ENCODE data around the gene SNRPB. TPM values are rescaled to one million over a fixed set of nuclear protein-coding genes. Genes with fewer than 3 reads are reported as not detected.

SNRPB gene
- total RNA-seq (100 to 1,000 TPM; 102 to 189 (median 125) TPM), polyA plus RNA-seq (100 to 1,000 TPM; 204 to 262 (median 237) TPM)
- long read RNA-seq, donor 1, transcript SNRPB-202 (7 exons, 1,008 nt) = minor isoform, 21 of 158 reads
- long read RNA-seq, donor 1, transcript SNRPB-201 (7 exons, 1,154 nt) = major isoform, 61 of 158 reads
- long read RNA-seq, donor 1, partial matches to known transcripts = 76 of 158 reads
- long read RNA-seq, donor 1, other reads (novel, unspliced or antisense) = 0 of 158 reads
- long read RNA-seq, donor 2, transcript SNRPB-202 (7 exons, 1,008 nt) = minor isoform, 35 of 163 reads
- long read RNA-seq, donor 2, transcript SNRPB-201 (7 exons, 1,154 nt) = major isoform, 46 of 163 reads
- long read RNA-seq, donor 2, partial matches to known transcripts = 75 of 163 reads
- long read RNA-seq, donor 2, other reads (novel, unspliced or antisense) = 6 of 163 reads

GRCh38 chr20:2470423-2471193, at the start of gene SNRPB:
Gene SNRPB (minus strand): TSS chr20:2470789. CDS start chr20:2470690, 99 bp downstream.
- WGBS, 5 donors = 1% methylated on average over 48 to 53 of the region's 53 CpGs
- H3K9me3 ChIP-seq = no peaks in the 10 kb centered on the region
- intact Hi-C loops (cut with DNase I; ENCODE audit: low total_unique reads) = no loop called here
- H3K4me3 ChIP-seq = peak within 1 kb of the TSS; percentile 63 to 92 (median 80)
- no peaks in the 10 kb centered on the region for H3K27me3 ChIP-seq (replicated peaks in 1 of 7)
- H3K36me3 ChIP-seq = peaks cover 0 to 34% (median 25%) of the 10 kb centered on the region in 6 donors
- peak; percentile 99 for DNase-seq
- peak within 1 kb of the TSS; percentile 87 to 97 (median 95) for H3K27ac ChIP-seq
- TF ChIP-seq POLR2AphosphoS5 (IDR thresholded peaks at IDR 0.05) (peak; percentile 94 to 96 (median 96)), CTCF (IDR thresholded peaks at IDR 0.05 in 8 of 11, conservative IDR thresholded peaks at IDR 0.05 in 3 of 11) (peak in 2 of 11 experiments; percentile 22 to 36), POLR2A (IDR thresholded peaks at IDR 0.05) (peak; percentile 38 to 81 (median 79))
- H3K4me1 ChIP-seq = peaks cover 9 to 47% (median 35%) of the 10 kb centered on the region in 6 donors

DNA sequence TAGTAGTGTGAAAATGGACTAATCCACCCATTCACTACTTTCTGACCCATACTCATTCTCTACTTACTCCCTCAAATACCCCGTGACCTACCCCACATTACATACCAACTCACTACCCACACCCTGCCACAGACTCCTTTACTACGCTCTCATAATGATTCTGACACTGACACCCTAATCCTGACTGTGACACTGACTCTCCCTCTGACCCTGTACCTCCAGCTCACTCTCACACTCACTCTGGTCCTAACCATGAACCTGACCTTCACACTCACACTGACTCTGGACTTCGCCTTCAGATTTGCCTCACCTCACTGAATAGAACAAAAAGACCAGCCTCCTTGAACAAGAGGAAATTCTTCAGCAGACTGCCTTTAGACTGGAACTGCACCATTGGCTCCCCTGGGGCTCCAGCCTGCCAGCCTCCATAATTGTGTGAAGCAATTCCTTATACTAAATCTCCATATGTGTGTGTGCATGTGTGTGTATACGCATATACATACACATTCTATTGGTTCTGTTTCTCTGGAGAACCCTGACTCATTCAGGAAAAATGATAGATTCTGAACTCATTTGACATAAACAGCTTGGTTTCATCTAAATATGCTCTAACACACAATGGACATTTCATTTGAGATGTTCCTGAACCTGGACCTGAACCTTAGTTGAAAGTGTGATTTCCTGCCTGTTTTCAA, 48.7 kb upstream of the SNRPB start:
- Histone ChIP-seq H3K4me3 (no peak overlapping the region), H3K4me1 (peaks cover 0 to 25% (median 11%) of the 10 kb centered on the region in 6 donors), H3K27ac (no peak overlapping the region), H3K9me3 (no peaks in the 10 kb centered on the region), H3K27me3 (replicated peaks in 1 of 7) (no peaks in the 10 kb centered on the region), H3K36me3 (no peaks in the 10 kb centered on the region)
- no peak for DNase-seq
- intact Hi-C loops (cut with DNase I; ENCODE audit: low total_unique reads) = no loop called here
- no peak for TF ChIP-seq POLR2AphosphoS5 (IDR thresholded peaks at IDR 0.05)
- no peak for TF ChIP-seq POLR2A (IDR thresholded peaks at IDR 0.05)
- TF ChIP-seq CTCF (IDR thresholded peaks at IDR 0.05 in 8 of 11, conservative IDR thresholded peaks at IDR 0.05 in 3 of 11) = no peak
- WGBS, 5 donors = 91 to 94% (median 91%) methylated on average over 4 of the region's 4 CpGs

GRCh38 chr20:2518558-2518957, 48.0 kb upstream of the SNRPB start:
- no peaks in the 10 kb centered on the region for H3K36me3 ChIP-seq
- no peak overlapping the region for H3K4me3 ChIP-seq
- TF ChIP-seq POLR2A (IDR thresholded peaks at IDR 0.05) = no peak
- TF ChIP-seq POLR2AphosphoS5 (IDR thresholded peaks at IDR 0.05) = no peak
- no peak for TF ChIP-seq CTCF (IDR thresholded peaks at IDR 0.05 in 8 of 11, conservative IDR thresholded peaks at IDR 0.05 in 3 of 11)
- H3K27me3 ChIP-seq (replicated peaks in 1 of 7) = no peaks in the 10 kb centered on the region
- whole genome bisulfite sequencing, 5 donors = 81 to 91% (median 83%) methylated on average over 4 of the region's 4 CpGs
- intact Hi-C loops (cut with DNase I; ENCODE audit: low total_unique reads) = no loop called here
- H3K4me1 ChIP-seq = peaks cover 0 to 18% (median 5%) of the 10 kb centered on the region in 6 donors
- no peaks in the 10 kb centered on the region for H3K9me3 ChIP-seq
- no peak overlapping the region for H3K27ac ChIP-seq
- DNase-seq = no peak

All from spleen (tissue), 13 donors.